Measurements from ENCODE around the gene DNAH12.

DNAH12 gene

DNA sequence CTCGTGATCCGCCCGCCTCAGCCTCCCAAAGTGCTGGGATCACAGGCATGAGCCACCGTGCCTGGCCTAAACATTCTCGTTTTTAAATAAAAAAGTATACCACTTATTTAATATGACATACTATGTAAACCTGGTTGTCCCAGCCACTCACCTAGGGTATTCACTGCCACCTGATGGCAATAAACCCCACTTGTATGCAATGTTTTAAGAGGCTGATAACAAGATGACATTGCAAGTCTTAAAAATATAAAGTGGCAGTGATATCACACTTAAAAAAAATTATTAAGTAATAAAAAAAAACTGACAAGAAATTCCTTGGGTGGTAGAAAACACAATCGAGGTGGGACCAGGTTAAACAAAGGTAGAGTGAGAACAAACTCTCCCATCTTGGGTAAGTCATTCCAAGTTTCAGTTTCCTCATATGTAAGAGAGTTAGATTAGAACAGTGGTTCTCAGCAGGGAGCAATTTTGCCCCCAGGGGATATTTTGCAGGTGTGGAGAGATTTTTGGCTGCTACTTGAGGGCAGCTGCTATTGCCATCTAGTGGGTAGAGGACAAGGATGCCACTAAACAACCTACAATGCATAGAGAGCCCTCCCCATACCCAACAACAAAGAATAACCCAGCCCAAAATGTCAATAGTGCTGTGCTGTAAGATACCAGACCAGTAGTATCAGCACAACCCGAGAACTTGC is 38.5 kb upstream of the DNAH12 start:
- peak; percentile 58 for DNase-seq (ENCODE audit: low read depth)
- TF ChIP-seq, protein P1, sequence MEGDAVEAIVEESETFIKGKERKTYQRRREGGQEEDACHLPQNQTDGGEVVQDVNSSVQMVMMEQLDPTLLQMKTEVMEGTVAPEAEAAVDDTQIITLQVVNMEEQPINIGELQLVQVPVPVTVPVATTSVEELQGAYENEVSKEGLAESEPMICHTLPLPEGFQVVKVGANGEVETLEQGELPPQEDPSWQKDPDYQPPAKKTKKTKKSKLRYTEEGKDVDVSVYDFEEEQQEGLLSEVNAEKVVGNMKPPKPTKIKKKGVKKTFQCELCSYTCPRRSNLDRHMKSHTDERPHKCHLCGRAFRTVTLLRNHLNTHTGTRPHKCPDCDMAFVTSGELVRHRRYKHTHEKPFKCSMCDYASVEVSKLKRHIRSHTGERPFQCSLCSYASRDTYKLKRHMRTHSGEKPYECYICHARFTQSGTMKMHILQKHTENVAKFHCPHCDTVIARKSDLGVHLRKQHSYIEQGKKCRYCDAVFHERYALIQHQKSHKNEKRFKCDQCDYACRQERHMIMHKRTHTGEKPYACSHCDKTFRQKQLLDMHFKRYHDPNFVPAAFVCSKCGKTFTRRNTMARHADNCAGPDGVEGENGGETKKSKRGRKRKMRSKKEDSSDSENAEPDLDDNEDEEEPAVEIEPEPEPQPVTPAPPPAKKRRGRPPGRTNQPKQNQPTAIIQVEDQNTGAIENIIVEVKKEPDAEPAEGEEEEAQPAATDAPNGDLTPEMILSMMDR (IDR thresholded peaks at IDR 0.05; ENCODE audit: low read depth, low read length), result peak; percentile 37
- TF ChIP-seq MAX (IDR thresholded peaks at IDR 0.05; ENCODE audit: low read depth, low read length), result no peak
- H3K4me3 ChIP-seq (ENCODE audit: low read depth, low read length), result no peak overlapping the region

DNA sequence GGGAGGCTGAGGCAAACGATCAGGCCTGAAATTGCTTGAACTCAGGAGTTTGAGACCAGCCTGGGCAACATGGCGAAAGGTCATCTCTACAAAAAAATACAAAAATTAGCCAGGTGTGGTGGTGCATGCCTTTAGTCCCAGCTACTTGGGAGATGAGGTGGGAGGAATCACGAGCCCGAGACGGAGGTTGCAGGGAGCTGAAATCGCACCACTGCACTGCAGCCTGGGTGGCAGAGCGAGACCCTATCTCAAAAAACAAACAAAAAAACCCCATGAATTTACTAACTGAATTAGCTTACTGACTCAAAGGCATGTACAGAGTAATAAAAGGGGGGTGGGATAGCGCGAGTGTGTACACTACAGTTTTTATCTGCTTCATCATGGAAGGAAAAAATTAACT is 33.7 kb upstream of the DNAH12 start:
- no peak overlapping the region for H3K4me3 ChIP-seq (ENCODE audit: low read depth, low read length)
- DNase-seq (ENCODE audit: low read depth), result no peak
- no peak for TF ChIP-seq MAX (IDR thresholded peaks at IDR 0.05; ENCODE audit: low read depth, low read length)
- TF ChIP-seq, protein P1 (IDR thresholded peaks at IDR 0.05; ENCODE audit: low read depth, low read length), result no peak
- TF ChIP-seq POLR2A (IDR thresholded peaks at IDR 0.05; ENCODE audit: extremely low read depth, insufficient read length), result no peak
- TF ChIP-seq MYC (IDR thresholded peaks at IDR 0.05; ENCODE audit: low read depth, low read length), result no peak

- no peak overlapping the region for H3K4me3 ChIP-seq (ENCODE audit: low read depth, low read length)
- no peak for TF ChIP-seq POLR2A (IDR thresholded peaks at IDR 0.05; ENCODE audit: extremely low read depth, insufficient read length)
- TF ChIP-seq MYC (IDR thresholded peaks at IDR 0.05; ENCODE audit: low read depth, low read length), result no peak
- TF ChIP-seq, protein P1 (IDR thresholded peaks at IDR 0.05; ENCODE audit: low read depth, low read length), result no peak
- TF ChIP-seq MAX (IDR thresholded peaks at IDR 0.05; ENCODE audit: low read depth, low read length), result no peak
- DNase-seq (ENCODE audit: low read depth), result no peak
These were observed 32.0 kb upstream of the DNAH12 start for GRCh38 chr3:57575966-57576626.

DNA sequence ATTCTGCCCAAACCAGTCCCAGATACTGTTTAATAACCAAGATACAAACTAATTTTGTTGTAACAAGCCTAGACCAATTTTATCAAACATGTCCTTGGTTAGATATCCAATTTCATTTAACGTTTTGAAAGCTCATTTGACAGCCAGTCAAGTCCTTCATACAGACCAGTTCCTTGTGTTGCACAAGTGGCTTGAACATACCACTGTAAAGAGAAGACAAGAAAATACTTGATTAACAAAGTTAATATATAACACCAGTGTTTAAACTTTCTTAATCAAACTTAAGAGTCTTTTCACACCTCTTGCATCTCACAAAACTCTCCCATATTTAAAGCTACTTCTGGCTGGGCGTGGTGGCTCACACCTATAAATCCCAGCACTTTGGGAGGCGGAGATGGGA is 28.0 kb upstream of the DNAH12 start:
- no peak overlapping the region for H3K4me3 ChIP-seq (ENCODE audit: low read depth, low read length)
- DNase-seq (ENCODE audit: low read depth), result no peak
- TF ChIP-seq POLR2A (IDR thresholded peaks at IDR 0.05; ENCODE audit: extremely low read depth, insufficient read length), result no peak
- TF ChIP-seq, protein P1 (IDR thresholded peaks at IDR 0.05; ENCODE audit: low read depth, low read length), result no peak
- TF ChIP-seq MAX (IDR thresholded peaks at IDR 0.05; ENCODE audit: low read depth, low read length), result no peak
- TF ChIP-seq MYC (IDR thresholded peaks at IDR 0.05; ENCODE audit: low read depth, low read length), result no peak

- no peak for DNase-seq (ENCODE audit: low read depth)
- H3K4me3 ChIP-seq (ENCODE audit: low read depth, low read length), result no peak overlapping the region
- TF ChIP-seq, protein P1 (IDR thresholded peaks at IDR 0.05; ENCODE audit: low read depth, low read length), result no peak
- TF ChIP-seq MYC (IDR thresholded peaks at IDR 0.05; ENCODE audit: low read depth, low read length), result no peak
These were observed 26.7 kb upstream of the DNAH12 start for GRCh38 chr3:57570878-57571277.
